ENCODE results near the gene UVRAG. TPM values are rescaled to one million over a fixed set of nuclear protein-coding genes. Genes with fewer than 3 reads are reported as not detected.
"Not testable (repeated sequence)": the region's sequence is repeated elsewhere in the genome, so short reads cannot be mapped to it uniquely, and the experiment has no call there.

The UVRAG gene
- total RNA-seq, 1 donor from 2014 or later, result 80.4 TPM

- DNase-seq (ENCODE audit: low spot score), result not testable (repeated sequence)
Measured at GRCh38 chr11:76060475-76061036, 245.5 kb downstream of the UVRAG start.

- DNase-seq (ENCODE audit: low spot score), result no peak
Measured at GRCh38 chr11:76062733-76063132, 247.7 kb downstream of the UVRAG start.

GRCh38 chr11:76064192-76064591 is 249.2 kb downstream of the UVRAG start:
- DNase-seq (ENCODE audit: low spot score), result no peak

- no peak for DNase-seq (ENCODE audit: low spot score)
Measured at GRCh38 chr11:76067099-76067498, 252.1 kb downstream of the UVRAG start.

- no peak for DNase-seq (ENCODE audit: low spot score)
Measured at GRCh38 chr11:76069001-76069400, 254.0 kb downstream of the UVRAG start.

- DNase-seq (ENCODE audit: low spot score), result no peak
Measured at GRCh38 chr11:76071090-76071489, 256.1 kb downstream of the UVRAG start.

- no peak for DNase-seq (ENCODE audit: low spot score)
Measured at GRCh38 chr11:76073724-76074123, 258.7 kb downstream of the UVRAG start.

GRCh38 chr11:76074148-76075095 is 259.4 kb downstream of the UVRAG start:
- DNase-seq (ENCODE audit: low spot score), result no peak

GRCh38 chr11:76075716-76076115 is 260.7 kb downstream of the UVRAG start:
- DNase-seq (ENCODE audit: low spot score), result no peak

GRCh38 chr11:76076253-76076652 is 261.2 kb downstream of the UVRAG start:
- DNase-seq (ENCODE audit: low spot score), result not testable (repeated sequence)

GRCh38 chr11:76076749-76077148 is 261.7 kb downstream of the UVRAG start:
- no peak for DNase-seq (ENCODE audit: low spot score)

GRCh38 chr11:76077575-76078150 is 262.7 kb downstream of the UVRAG start:
- DNase-seq (ENCODE audit: low spot score), result no peak

GRCh38 chr11:76081084-76081483 is 266.1 kb downstream of the UVRAG start:
- DNase-seq (ENCODE audit: low spot score), result not testable (repeated sequence)

- DNase-seq (ENCODE audit: low spot score), result no peak
Measured at GRCh38 chr11:76083563-76084451, 268.8 kb downstream of the UVRAG start.

GRCh38 chr11:76085270-76085669 is 270.3 kb downstream of the UVRAG start:
- DNase-seq (ENCODE audit: low spot score), result no peak

- no peak for DNase-seq (ENCODE audit: low spot score)
Measured at GRCh38 chr11:76086743-76087635, 272.0 kb downstream of the UVRAG start.

- no peak for DNase-seq (ENCODE audit: low spot score)
Measured at GRCh38 chr11:76087749-76088148, 272.7 kb downstream of the UVRAG start.

GRCh38 chr11:76088511-76088910 is 273.5 kb downstream of the UVRAG start:
- DNase-seq (ENCODE audit: low spot score), result no peak

GRCh38 chr11:76090174-76090573 is 275.2 kb downstream of the UVRAG start:
- no peak for DNase-seq (ENCODE audit: low spot score)

GRCh38 chr11:76090821-76091220 is 275.8 kb downstream of the UVRAG start:
- DNase-seq (ENCODE audit: low spot score), result no peak

Measured in mesenteric fat pad (tissue), 1 donor.